Astrocyte of the spinal cord (primary cell): ENCODE data around the gene CELSR2.
"Not testable (repeated sequence)": the region's sequence is repeated elsewhere in the genome, so short reads cannot be mapped to it uniquely, and the experiment has no call there.

Experiments
- DNase-seq: peaks from one replicate; pipeline ENCODE4 v3.0.0; 2011; ENCODE audit warnings: low read depth, low spot score
- H3K4me3 ChIP-seq: 2 replicates; pipeline ENCODE4 v1.5.1; 2011; ENCODE audit warnings: low read depth, mild to moderate bottlenecking, low read length, moderate library complexity
- in situ Hi-C: cut with HindIII; loops from 2 replicates; pipeline ENCODE4 v1.10.0; 2017; ENCODE audit warnings: low sequenced_read_pairs
- TF ChIP-seq, protein P1 (sequence below): IDR thresholded peaks from 2 replicates; pipeline ENCODE4 v1.5.1; 2012; ENCODE audit warnings: low read depth, mild to moderate bottlenecking, low read length, inconsistent platforms

CELSR2 gene

DNA sequence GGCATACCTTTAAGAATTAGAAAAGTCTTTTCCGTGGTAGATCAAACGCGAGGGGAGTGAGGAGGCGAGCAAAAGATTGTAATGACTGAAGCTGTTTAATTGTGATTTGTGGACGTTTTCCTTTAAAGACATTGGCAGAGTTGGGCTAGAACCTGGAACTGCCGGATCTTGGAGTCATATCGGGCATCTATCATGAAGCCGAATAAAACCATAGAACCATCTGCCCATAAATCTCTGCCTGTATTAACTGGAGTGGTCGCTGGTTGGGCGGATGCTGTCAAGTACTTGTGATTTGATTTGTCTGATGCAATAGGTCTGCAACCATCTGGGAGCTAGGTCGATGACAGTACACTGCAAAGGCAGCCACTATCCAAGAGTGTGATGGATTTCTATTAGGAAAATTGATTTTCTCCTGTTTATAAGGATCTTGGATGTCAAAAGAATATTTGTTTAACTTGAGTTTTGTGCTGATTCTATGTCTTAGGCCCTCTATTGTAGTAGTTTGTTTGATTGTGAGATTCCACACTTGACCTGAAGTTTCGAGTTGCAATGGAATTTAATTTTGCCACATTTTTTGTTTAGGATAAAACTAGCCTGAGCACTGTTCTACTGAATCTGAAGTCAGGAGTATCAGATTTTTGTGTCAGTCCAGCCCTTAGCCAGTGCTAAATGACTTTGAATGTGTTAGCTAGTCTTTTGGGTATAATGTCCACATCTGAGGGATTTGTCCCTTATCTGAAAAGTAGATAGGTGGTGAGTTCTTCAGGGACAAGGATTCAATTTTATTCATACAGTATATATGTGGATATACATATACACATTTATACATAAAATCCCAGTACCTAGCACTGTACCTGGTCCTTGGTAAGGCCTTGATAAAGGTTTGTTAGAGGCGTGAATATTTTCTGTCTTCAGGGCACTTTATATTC is 34.4 kb upstream of the CELSR2 start:
- in situ Hi-C loops = no loop called here
- TF ChIP-seq, protein P1, sequence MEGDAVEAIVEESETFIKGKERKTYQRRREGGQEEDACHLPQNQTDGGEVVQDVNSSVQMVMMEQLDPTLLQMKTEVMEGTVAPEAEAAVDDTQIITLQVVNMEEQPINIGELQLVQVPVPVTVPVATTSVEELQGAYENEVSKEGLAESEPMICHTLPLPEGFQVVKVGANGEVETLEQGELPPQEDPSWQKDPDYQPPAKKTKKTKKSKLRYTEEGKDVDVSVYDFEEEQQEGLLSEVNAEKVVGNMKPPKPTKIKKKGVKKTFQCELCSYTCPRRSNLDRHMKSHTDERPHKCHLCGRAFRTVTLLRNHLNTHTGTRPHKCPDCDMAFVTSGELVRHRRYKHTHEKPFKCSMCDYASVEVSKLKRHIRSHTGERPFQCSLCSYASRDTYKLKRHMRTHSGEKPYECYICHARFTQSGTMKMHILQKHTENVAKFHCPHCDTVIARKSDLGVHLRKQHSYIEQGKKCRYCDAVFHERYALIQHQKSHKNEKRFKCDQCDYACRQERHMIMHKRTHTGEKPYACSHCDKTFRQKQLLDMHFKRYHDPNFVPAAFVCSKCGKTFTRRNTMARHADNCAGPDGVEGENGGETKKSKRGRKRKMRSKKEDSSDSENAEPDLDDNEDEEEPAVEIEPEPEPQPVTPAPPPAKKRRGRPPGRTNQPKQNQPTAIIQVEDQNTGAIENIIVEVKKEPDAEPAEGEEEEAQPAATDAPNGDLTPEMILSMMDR = no peak

DNA sequence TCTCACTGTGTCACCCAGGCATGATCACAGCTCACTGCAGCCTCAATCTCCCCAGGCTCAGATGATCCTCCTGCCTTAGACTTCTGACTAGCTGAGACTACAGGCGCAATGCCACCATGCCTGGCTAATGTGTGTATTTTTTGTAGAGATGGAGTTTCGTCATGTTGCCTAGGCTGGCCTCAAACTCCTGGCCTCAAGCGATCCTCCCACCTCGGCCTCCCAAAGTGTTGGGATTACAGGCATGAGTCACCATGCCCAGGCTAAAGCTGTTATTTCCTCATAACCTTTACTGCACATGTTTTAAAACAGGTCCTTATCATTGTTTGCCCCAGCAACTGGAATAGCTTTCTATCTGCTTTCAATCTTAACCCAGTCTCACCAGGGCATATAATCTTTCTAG is 32.7 kb upstream of the CELSR2 start:
- in situ Hi-C loops = no loop called here
- TF ChIP-seq, protein P1 = no peak
- no peak for DNase-seq
- H3K4me3 ChIP-seq = no peak overlapping the region

More for the DNA sequence above, 34.4 kb upstream of the CELSR2 start:
- H3K4me3 ChIP-seq = peak overlapping the region; percentile 98
- DNase-seq = peak; percentile 90

DNA sequence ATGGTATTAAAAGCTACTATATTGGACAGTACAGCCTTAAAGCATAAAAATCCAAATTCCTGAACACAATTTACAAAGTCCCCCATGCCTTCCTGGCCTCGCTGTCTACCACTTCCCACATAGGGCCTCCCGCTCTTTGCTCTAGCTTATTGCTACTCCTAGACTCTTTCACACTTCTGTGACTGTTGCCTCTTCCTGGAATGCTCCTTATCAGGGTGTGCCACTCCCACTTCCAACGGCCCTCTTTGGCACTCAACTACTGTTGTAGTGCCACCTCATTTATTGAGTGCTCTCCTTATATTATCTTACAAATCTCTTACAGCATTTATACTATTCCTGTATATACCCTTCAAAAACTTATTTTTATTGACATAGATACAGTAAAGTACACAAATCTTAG is 30.8 kb upstream of the CELSR2 start:
- no peak for DNase-seq
- TF ChIP-seq, protein P1 = no peak
- H3K4me3 ChIP-seq = no peak overlapping the region
- in situ Hi-C loops = no loop called here

DNA sequence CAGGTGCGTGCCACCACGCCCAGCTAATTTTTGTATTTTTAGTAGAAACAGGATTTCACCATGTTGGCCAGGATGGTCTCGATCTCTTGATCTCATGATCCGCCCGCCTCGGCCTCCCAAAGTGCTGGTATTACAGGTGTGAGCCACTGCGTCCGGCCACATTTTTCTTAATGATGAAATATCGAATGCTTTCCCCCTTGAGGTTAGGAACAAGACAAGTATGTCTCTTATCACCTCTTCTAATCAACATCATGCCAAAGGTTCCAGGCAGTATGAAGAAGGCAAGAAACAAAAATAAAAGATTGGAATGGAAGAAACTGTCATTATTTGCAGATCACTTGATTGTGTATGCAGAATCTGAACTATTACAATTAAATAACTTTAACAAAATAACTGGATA is 28.1 kb upstream of the CELSR2 start:
- in situ Hi-C loops, DNase-seq, H3K4me3 ChIP-seq: not testable (repeated sequence)

DNA sequence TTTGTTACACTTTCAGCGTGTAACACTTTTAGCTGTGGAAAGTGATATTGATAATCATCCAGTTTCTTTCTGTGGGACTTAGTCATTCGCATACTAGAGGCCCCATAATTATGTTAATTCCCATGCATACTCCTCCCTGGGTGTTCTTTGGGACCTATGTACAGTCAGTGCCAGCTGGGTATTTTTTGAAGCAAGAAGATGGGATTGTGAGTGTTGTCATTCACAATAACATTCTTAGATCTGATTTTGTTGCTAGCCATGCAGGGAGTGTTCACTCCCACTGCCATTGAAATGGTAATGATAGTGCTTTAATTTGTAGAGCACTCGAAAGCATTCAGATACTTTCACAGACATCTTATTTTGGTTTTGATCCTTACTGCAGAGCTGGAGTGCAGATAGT is 24.0 kb upstream of the CELSR2 start:
- H3K4me3 ChIP-seq = no peak overlapping the region
- TF ChIP-seq, protein P1 = no peak
- no peak for DNase-seq
- in situ Hi-C loops = no loop called here

DNA sequence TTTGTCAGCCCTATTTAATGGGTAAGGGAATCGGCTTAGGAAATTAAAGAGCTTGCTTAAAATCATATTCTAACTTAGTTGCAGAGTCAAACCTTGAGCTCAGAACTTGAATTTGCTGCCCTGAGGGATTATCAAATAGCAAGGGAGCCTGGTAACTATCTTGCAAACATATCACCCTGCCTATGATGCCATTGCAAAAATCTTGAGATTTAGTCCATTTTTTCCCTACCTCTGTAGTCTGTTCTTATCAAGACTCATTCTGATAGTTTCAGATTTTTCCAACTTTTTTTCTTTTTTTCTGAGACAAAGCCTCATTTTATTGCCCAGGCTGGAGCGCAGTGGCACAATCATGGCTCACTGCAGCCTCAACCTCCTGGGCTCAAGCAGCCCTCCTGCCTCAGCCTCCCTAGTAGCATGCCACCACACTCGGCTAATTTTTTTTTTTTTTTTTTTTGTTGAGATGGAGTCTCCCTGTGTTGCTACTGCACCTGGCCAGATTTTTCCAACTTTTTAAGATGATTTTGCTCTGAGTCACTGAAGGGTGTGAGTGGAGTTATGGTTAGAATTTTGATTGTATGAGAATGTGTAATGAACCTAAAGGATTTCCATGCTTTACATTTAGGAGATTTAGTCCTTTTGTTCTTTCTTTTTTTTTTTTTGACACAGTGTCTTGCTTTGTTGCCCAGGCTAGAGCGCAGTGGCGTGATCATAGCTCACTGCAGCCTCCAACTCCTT is 23.5 kb upstream of the CELSR2 start:
- no peak overlapping the region for H3K4me3 ChIP-seq
- no peak for DNase-seq
- TF ChIP-seq, protein P1 = no peak
- in situ Hi-C loops = no loop called here

DNA sequence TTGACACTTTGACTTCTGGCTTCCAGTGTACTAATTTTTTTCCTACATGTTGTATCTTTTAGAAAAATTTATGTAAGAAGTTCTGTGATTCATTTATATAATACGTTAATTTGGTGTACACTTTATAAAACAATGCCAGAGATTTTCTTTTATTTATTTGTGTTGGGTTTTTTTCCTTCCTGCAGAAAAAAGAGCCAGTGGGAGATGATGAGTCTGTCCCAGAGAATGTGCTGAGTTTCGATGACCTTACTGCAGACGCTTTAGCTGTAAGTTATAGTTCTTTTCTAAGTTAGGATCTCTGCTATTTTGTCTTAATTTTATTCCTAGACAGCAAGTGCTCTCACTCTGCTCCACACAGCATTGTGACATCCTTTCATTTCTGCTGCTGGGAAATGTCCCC is 21.2 kb upstream of the CELSR2 start:
- no peak overlapping the region for H3K4me3 ChIP-seq
- peak; percentile 67 for DNase-seq
- TF ChIP-seq, protein P1 = no peak
- in situ Hi-C loops = no loop called here
